Chondrocyte (in vitro differentiated cells): ENCODE measurements around the gene RFNG. TPM values are rescaled to one million over a fixed set of nuclear protein-coding genes. Genes with fewer than 3 reads are reported as not detected.

ENCODE experiments used
- DNase-seq: peaks from one replicate; pipeline ENCODE4 v3.0.0; 2021; ENCODE audit warnings: mixed read lengths, low spot score
- H3K27ac Mint-ChIP-seq: one replicate; pipeline ENCODE4 v1.8.0; 2021; ENCODE audit warnings: mild to moderate bottlenecking, moderate library complexity, mixed read lengths; ENCODE audit not compliant: unreplicated experiment
- H3K27me3 Mint-ChIP-seq: 2 replicates; pipeline ENCODE4 v1.8.0; 2021; ENCODE audit warnings: low read depth, mixed read lengths
- H3K36me3 Mint-ChIP-seq: 2 replicates; pipeline ENCODE4 v1.8.0; 2021; ENCODE audit warnings: low read depth, mixed read lengths
- H3K4me1 Mint-ChIP-seq: 2 replicates; pipeline ENCODE4 v1.8.0; 2021; ENCODE audit warnings: low read depth, mild to moderate bottlenecking, mixed read lengths
- H3K4me3 Mint-ChIP-seq: one replicate; pipeline ENCODE4 v1.8.0; 2021; ENCODE audit warnings: mild to moderate bottlenecking, moderate library complexity, mixed read lengths; ENCODE audit not compliant: unreplicated experiment
- H3K9me3 Mint-ChIP-seq: 2 replicates; pipeline ENCODE4 v1.8.0; 2021; ENCODE audit warnings: low read depth, mixed read lengths
- CTCF ChIP-seq: fragments of 200-600 bp; sonication (generic); IDR thresholded peaks from 2 replicates; pipeline ENCODE4 v1.5.0; 2021; ENCODE audit warnings: antibody characterized with exemption, mild to moderate bottlenecking, moderate library complexity
- total RNA-seq: library from RNA; stranded (reverse); gene quantifications from 3 replicates; pipeline ENCODE4 v1.2.1, GENCODE V29; 2021

The RFNG gene
- total RNA-seq, 1 donor from 2014 or later, result 47.4 TPM

- Mint-ChIP-seq H3K4me1 (no peaks in the 10 kb centered on the region), H3K27ac (no peak overlapping the region), H3K4me3 (no peak overlapping the region), H3K9me3 (no peaks in the 10 kb centered on the region), H3K36me3 (peaks cover 11% of the 10 kb centered on the region), H3K27me3 (no peaks in the 10 kb centered on the region)
- DNase-seq, result no peak
- no peak for TF ChIP-seq CTCF
These were observed 26.8 kb upstream of the RFNG start for GRCh38 chr17:82078433-82078832.

- H3K27ac Mint-ChIP-seq, result peak overlapping the region; percentile 57
- no peaks in the 10 kb centered on the region for H3K27me3 Mint-ChIP-seq
- TF ChIP-seq CTCF, result no peak
- H3K9me3 Mint-ChIP-seq, result no peaks in the 10 kb centered on the region
- H3K4me1 Mint-ChIP-seq, result no peaks in the 10 kb centered on the region
- DNase-seq, result no peak
- no peak overlapping the region for H3K4me3 Mint-ChIP-seq
- H3K36me3 Mint-ChIP-seq, result peaks cover 11% of the 10 kb centered on the region
These were observed 26.2 kb upstream of the RFNG start for GRCh38 chr17:82077617-82078358.

GRCh38 chr17:82076785-82077591 is 25.4 kb upstream of the RFNG start:
- Mint-ChIP-seq H3K4me1 (no peaks in the 10 kb centered on the region), H3K9me3 (no peaks in the 10 kb centered on the region), H3K36me3 (peaks cover 11% of the 10 kb centered on the region), H3K27ac (no peak overlapping the region), H3K27me3 (no peaks in the 10 kb centered on the region), H3K4me3 (no peak overlapping the region)
- DNase-seq, result no peak
- no peak for TF ChIP-seq CTCF

- DNase-seq, result no peak
- H3K27me3 Mint-ChIP-seq, result no peaks in the 10 kb centered on the region
- no peak overlapping the region for H3K4me3 Mint-ChIP-seq
- H3K36me3 Mint-ChIP-seq, result peaks cover 11% of the 10 kb centered on the region
- no peaks in the 10 kb centered on the region for H3K4me1 Mint-ChIP-seq
- TF ChIP-seq CTCF, result no peak
- no peaks in the 10 kb centered on the region for H3K9me3 Mint-ChIP-seq
- H3K27ac Mint-ChIP-seq, result no peak overlapping the region
These were observed 24.6 kb upstream of the RFNG start for GRCh38 chr17:82076018-82076784.

GRCh38 chr17:82073446-82073845 is 21.8 kb upstream of the RFNG start:
- DNase-seq, result no peak
- Mint-ChIP-seq H3K27ac (peak overlapping the region; percentile 49), H3K9me3 (no peaks in the 10 kb centered on the region), H3K4me3 (no peak overlapping the region), H3K27me3 (no peaks in the 10 kb centered on the region), H3K4me1 (no peaks in the 10 kb centered on the region), H3K36me3 (peaks cover 3% of the 10 kb centered on the region)
- no peak for TF ChIP-seq CTCF
